ENCODE results near the gene OR5C1.
"Not testable (repeated sequence)": the region's sequence is repeated elsewhere in the genome, so short reads cannot be mapped to it uniquely, and the experiment has no call there.

Gene OR5C1

DNA sequence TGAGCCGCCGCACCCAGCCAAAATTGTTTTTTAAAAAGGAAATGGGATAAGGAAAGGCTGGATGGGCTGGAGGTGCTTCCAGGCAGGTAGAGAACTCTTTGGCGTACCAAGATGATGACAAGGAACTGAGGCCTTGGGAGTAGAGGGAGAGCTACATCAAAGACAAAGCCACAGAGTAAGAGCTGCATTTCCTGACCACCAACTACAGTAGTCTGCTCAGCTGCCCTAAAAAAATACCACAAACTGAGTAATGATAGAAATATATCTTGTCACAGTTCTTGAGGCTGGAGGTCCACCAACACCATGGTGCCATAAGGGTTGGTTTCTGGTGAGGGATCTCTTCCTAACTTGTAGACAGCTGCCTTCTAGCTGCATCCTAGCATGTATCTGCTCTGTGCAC is 19.4 kb downstream of the OR5C1 start:
- no peaks in the 10 kb centered on the region for H3K27me3 ChIP-seq (ENCODE audit: insufficient read depth, low read depth, severe bottlenecking)

DNA sequence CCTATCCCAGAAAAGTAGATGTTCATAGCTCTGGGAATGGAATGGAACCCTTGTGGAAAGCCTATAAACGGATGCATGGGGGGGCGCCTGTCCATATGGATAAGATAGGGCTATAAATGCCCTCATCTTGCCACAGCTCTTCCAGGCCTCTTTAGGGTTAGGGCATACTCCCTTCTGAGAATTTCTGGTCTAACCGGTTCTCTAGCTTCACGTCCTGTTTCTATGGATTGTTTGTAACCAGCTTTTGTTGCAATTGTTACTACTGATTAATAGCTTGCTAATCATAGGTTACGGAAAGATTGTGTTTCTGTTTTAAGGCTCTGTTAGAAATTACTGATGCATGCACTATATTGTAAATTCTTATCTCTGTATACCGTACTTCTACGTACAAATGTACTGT is 20.5 kb downstream of the OR5C1 start:
- H3K9me3 ChIP-seq (ENCODE audit: severe bottlenecking); H3K27ac ChIP-seq; DNase-seq; H3K27me3 ChIP-seq (ENCODE audit: insufficient read depth, low read depth, severe bottlenecking); H3K36me3 ChIP-seq; H3K4me3 ChIP-seq (ENCODE audit: low read depth, low read length): not testable (repeated sequence)

More for the DNA sequence above, 19.4 kb downstream of the OR5C1 start:
- H3K9me3 ChIP-seq (ENCODE audit: severe bottlenecking), result no peaks in the 10 kb centered on the region
- no peak overlapping the region for H3K4me3 ChIP-seq (ENCODE audit: low read depth, low read length)
- no peaks in the 10 kb centered on the region for H3K36me3 ChIP-seq
- DNase-seq, result no peak
- H3K27ac ChIP-seq, result no peak overlapping the region
- TF ChIP-seq, protein P1, sequence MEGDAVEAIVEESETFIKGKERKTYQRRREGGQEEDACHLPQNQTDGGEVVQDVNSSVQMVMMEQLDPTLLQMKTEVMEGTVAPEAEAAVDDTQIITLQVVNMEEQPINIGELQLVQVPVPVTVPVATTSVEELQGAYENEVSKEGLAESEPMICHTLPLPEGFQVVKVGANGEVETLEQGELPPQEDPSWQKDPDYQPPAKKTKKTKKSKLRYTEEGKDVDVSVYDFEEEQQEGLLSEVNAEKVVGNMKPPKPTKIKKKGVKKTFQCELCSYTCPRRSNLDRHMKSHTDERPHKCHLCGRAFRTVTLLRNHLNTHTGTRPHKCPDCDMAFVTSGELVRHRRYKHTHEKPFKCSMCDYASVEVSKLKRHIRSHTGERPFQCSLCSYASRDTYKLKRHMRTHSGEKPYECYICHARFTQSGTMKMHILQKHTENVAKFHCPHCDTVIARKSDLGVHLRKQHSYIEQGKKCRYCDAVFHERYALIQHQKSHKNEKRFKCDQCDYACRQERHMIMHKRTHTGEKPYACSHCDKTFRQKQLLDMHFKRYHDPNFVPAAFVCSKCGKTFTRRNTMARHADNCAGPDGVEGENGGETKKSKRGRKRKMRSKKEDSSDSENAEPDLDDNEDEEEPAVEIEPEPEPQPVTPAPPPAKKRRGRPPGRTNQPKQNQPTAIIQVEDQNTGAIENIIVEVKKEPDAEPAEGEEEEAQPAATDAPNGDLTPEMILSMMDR (IDR thresholded peaks at IDR 0.05; ENCODE audit: low read depth, low read length), result no peak

DNA sequence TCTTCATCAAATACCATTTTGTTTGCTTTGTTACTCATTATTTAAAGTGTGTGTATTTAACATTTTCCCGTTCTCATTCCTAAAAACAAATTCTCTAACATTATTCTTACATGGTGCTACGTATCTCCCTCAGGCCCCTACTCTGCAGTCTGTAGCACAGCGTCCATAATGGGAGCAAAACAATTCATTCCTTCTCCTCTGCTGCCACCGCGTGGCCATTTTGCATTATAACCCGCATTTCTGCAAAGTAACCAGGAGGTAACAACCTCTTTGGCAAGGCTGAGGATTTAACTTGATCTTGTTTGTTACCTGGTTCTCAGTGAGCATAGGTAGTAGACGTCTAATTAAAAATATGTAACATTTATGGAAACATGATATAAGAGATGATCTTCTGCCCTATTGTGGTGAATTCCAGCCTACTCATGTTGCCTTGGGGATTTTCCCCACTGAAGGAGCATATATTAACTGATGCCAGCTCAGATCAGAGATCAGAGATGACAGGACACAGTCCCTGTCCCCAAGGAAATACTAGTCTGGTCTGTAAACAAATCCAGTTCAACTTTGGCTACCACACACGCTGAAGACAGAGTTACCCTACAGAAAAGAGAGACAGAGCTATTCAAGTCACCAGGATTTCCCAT is 21.7 kb downstream of the OR5C1 start:
- H3K27ac ChIP-seq, result no peak overlapping the region
- H3K27me3 ChIP-seq (ENCODE audit: insufficient read depth, low read depth, severe bottlenecking), result no peaks in the 10 kb centered on the region

DNA sequence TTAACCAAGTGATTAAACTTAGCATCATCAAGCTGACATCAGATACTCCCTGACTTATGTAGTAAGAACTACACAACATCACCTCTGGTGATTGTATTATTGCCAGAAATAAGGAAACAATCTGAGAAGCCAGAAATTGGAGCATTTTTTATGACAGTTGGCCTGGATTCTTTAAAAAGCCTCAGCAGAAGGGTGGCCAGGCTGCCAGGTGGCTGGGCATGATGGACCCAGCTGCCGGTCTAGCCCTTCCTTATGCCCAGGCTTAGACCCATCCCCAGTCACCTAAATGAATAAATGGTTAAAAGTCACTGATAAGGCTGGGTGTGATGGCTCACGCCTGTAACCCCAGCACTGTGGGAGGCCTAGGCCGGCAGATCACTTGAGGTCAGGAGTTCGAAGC is 24.0 kb downstream of the OR5C1 start:
- Histone ChIP-seq H3K36me3 (peaks cover 11% of the 10 kb centered on the region), H3K27ac (no peak overlapping the region), H3K4me3 (ENCODE audit: low read depth, low read length) (no peak overlapping the region), H3K9me3 (ENCODE audit: severe bottlenecking) (no peaks in the 10 kb centered on the region), H3K27me3 (ENCODE audit: insufficient read depth, low read depth, severe bottlenecking) (no peaks in the 10 kb centered on the region)
- DNase-seq, result no peak
- TF ChIP-seq, protein P1 (IDR thresholded peaks at IDR 0.05; ENCODE audit: low read depth, low read length), result no peak

More for the DNA sequence above, 21.7 kb downstream of the OR5C1 start:
- peak; percentile 74 for DNase-seq
- Histone ChIP-seq H3K4me3 (ENCODE audit: low read depth, low read length) (no peak overlapping the region), H3K9me3 (ENCODE audit: severe bottlenecking) (no peaks in the 10 kb centered on the region), H3K36me3 (no peaks in the 10 kb centered on the region)
- TF ChIP-seq, protein P1 (IDR thresholded peaks at IDR 0.05; ENCODE audit: low read depth, low read length), result peak; percentile 60; the same call in 1 of the 2 replicates

DNA sequence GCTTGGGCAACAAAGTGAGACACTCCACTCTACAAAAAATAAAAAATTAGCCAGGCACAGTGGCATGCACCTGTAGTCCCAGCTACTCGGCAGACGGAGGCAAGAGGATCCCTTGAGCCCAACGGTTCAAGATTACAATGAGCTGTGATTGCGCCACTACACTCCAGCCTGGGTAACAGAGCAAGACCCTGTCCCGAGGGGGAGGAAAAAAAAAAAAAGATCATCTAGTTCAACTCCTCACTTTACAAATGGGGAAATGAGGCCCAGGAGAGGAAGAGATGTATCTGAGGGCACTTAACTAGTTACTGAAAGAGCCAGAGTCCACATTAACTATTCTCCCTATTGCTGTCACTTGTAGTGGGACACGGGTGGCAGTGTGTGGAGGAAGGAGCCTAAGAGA is 25.8 kb downstream of the OR5C1 start:
- Histone ChIP-seq H3K4me3 (ENCODE audit: low read depth, low read length) (no peak overlapping the region), H3K9me3 (ENCODE audit: severe bottlenecking) (no peaks in the 10 kb centered on the region), H3K36me3 (peaks cover 15% of the 10 kb centered on the region), H3K27me3 (ENCODE audit: insufficient read depth, low read depth, severe bottlenecking) (no peaks in the 10 kb centered on the region), H3K27ac (no peak overlapping the region)
- no peak for DNase-seq
- TF ChIP-seq, protein P1 (IDR thresholded peaks at IDR 0.05; ENCODE audit: low read depth, low read length), result no peak

DNA sequence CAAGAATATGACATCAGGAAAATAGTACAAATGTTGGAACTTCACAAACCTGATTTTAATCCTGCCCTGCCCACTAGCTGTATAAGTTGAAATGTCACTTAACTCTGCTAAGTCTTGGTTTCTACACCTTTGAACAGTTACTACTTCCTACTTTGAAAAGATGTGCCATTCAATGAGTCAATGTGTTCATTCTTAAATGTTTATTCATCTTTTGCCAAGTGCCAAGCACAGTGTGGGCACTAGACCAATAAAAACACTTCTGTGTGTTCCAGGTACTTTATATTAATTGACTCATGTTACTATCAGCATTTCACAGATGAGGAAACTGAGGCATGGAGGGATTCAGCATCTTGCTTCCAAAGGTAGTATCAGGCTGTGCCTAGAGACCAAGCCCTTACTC is 26.8 kb downstream of the OR5C1 start:
- Histone ChIP-seq H3K27me3 (ENCODE audit: insufficient read depth, low read depth, severe bottlenecking) (no peaks in the 10 kb centered on the region), H3K9me3 (ENCODE audit: severe bottlenecking) (no peaks in the 10 kb centered on the region), H3K36me3 (peaks cover 24% of the 10 kb centered on the region), H3K27ac (no peak overlapping the region), H3K4me3 (ENCODE audit: low read depth, low read length) (no peak overlapping the region)
- DNase-seq, result no peak
- TF ChIP-seq, protein P1 (IDR thresholded peaks at IDR 0.05; ENCODE audit: low read depth, low read length), result no peak

Data from WERI-Rb-1 (cell line).